Measurements from ENCODE around the gene AMZ2.
"Not testable (repeated sequence)": the region's sequence is repeated elsewhere in the genome, so short reads cannot be mapped to it uniquely, and the experiment has no call there.

AMZ2 gene

DNA sequence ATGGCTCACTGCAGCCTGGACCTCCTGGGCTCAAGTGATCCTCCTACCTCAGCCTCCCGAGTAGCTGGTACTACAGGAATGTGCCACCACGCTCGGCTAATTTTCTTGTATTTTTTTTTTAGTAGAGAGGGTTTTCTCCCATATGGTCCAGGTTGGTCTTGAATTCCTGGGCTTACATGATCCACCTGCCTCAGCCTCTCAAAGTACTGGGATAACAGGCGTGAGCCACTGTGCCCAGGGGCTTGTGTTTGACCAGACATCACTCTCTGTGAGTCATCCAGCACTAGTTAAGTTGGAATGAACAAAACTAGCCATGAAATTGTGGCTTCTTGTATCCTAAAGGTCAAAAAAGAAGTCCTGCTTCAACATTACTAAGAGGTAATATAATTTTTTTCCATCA lies 16.7 kb upstream of the AMZ2 start:
- H3K9me3 Mint-ChIP-seq; H3K27me3 Mint-ChIP-seq; H3K4me3 Mint-ChIP-seq; DNase-seq (ENCODE audit: low spot score in 2 of 2); ATAC-seq (ENCODE audit: low read depth): not testable (repeated sequence)
- H3K36me3 Mint-ChIP-seq = peaks cover 14% of the 10 kb centered on the region
- H3K4me1 Mint-ChIP-seq = peaks cover 15% of the 10 kb centered on the region
- peak overlapping the region; percentile 62 for H3K27ac Mint-ChIP-seq

DNA sequence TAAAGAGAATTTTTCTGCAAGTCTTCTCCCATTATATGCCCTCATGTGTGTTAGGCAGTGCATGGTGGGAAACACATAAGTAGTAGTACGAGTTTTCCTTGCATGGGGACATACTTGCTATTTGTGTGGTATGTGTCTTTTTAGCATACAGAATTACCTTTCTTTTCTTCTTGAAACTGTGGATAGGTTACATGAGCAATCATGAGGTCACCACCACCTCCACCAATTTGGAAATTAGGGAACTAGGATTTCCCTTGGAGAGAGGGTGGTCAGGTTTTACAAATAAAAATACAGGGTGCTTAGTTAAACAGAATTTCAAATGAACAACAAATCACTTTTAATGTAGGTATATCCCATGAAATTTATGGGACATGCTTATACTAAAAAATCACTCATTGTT lies 16.3 kb upstream of the AMZ2 start:
- H3K27me3 Mint-ChIP-seq = no peaks in the 10 kb centered on the region
- peak overlapping the region; percentile 62 for H3K27ac Mint-ChIP-seq
- DNase-seq (ENCODE audit: low spot score in 2 of 2) = no peak
- peaks cover 13% of the 10 kb centered on the region for H3K4me1 Mint-ChIP-seq
- peaks cover 14% of the 10 kb centered on the region for H3K36me3 Mint-ChIP-seq
- no peaks in the 10 kb centered on the region for H3K9me3 Mint-ChIP-seq
- H3K4me3 Mint-ChIP-seq = no peak overlapping the region
- no peak for ATAC-seq (ENCODE audit: low read depth)

DNA sequence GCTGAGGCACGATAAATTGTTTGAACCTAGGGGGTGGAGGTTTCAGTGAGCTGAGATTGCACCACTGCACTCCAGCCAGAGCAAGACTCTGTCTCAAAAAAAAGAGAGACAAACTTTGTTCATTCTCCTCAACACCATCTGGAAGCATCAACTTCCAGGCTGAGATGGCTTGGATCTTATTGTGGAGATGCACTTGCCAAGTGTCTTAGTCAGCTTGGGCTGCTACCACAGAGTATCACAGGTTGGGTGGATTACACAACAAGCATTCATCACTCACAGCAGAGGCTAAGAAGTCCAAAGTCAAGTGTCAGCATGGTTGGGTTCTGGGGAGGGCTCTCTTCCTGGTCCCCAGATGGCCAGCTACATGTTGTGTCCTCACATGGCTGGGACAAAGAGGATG lies 15.1 kb upstream of the AMZ2 start:
- Mint-ChIP-seq H3K27ac (peak overlapping the region; percentile 63), H3K36me3 (peaks cover 11% of the 10 kb centered on the region), H3K4me1 (peaks cover 19% of the 10 kb centered on the region)
- ATAC-seq (ENCODE audit: low read depth); H3K9me3 Mint-ChIP-seq; H3K4me3 Mint-ChIP-seq; DNase-seq (ENCODE audit: low spot score in 2 of 2); H3K27me3 Mint-ChIP-seq: not testable (repeated sequence)

DNA sequence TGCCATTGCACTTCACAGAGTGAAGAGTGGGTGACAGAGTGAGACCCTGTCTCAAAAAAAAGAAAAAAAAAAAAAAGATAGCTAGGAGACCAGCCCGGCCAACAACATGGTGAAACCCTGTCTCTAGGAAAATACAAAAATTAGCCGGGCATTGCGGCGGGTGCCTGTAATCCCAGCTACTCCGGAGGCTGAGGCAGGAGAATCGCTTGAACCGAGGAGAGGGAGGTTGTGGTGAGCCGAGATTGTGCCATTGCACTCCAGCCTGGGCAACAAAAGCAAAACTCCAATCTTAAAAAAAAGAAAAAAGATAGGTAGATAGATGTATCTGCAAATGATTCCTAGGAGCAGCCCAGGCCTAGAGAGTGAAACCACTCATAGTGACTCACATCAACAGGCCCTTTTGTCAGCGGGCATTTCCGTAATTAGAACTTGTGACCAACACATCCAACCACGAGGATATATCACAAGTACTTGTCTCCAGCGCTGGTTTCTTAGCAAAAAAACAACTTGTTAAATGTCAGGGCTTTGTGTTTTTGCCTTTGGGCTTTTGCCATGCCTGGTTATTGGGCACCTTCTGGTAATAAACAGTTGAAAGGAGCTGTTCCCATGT lies 13.0 kb upstream of the AMZ2 start:
- Mint-ChIP-seq H3K4me3 (peak overlapping the region; percentile 21), H3K27ac (peak overlapping the region; percentile 93), H3K4me1 (peaks cover 31% of the 10 kb centered on the region)
- DNase-seq (ENCODE audit: low spot score in 2 of 2) = peak in 1 of 2 donors; percentile 53
- H3K36me3 Mint-ChIP-seq, H3K9me3 Mint-ChIP-seq, H3K27me3 Mint-ChIP-seq: not testable (repeated sequence)
- peak; percentile 39 for ATAC-seq (ENCODE audit: low read depth)

DNA sequence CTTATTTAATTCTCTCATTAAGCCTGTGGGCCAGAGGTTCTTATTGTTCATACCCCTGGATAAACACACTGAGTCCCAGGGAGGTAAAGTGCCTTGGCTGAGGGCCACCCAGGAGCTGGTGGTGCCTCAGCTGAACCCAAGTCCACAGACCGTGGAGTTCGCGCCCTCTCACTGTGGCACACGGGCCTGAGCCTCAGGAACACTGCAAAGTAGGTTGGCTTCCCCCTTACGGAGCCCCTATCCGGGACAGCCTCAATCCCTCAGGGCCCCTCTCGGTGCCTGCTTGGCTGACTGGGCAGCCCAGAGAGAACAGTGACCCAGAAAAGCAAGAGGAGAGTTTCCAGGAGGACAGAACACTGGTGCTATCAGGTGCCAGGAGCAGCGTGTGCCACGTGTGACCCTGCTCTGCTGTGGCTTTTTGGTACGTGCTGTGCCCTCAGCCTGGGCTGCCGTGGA lies 12.5 kb upstream of the AMZ2 start:
- DNase-seq (ENCODE audit: low spot score in 2 of 2); H3K27me3 Mint-ChIP-seq; H3K9me3 Mint-ChIP-seq; H3K4me3 Mint-ChIP-seq; H3K36me3 Mint-ChIP-seq; ATAC-seq (ENCODE audit: low read depth): not testable (repeated sequence)
- peaks cover 33% of the 10 kb centered on the region for H3K4me1 Mint-ChIP-seq
- H3K27ac Mint-ChIP-seq = peak overlapping the region; percentile 93

DNA sequence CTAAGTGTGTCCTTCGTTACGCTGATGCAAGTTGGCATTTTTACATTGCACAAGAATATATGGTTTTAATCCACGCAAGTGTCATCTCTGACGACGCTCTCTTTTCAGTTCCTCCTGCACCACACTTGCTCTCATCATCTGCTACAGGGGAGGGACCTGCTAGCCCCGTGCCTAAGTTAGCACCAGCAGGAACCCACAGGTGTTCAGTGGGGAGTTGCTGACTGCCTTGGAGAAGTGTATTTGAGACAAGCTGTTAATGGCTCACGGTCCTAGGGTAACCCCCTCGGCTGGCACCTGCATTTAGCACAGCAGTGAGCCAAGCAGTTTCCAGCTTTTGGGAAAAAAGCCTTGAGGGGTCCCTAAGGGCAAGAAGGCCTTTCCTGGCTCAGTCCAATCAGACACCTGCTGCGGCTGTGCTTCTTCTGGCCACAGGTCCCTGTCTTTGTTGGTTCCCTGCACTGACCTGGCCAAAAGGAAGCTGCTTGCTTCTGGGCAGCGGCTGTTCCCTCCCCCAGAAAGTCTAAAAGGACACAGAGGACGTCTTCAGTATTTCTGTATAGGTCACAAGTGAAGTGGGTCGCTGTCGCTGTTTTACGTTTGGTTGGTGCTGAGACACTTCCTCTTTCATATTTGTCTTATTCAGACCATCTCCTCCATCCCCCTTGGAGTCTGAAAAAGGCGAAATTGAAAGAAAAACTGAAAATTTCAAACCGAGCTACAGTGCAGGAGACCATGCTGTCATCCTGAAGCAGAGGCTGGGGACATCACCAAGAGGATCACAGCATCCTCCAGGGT lies 10.3 kb upstream of the AMZ2 start:
- DNase-seq (ENCODE audit: low spot score in 2 of 2) (peak; percentile 77 to 84), ATAC-seq (ENCODE audit: low read depth) (peak; percentile 81)
- Mint-ChIP-seq H3K4me1 (peaks cover 33% of the 10 kb centered on the region), H3K4me3 (peak overlapping the region; percentile 92), H3K27ac (peak overlapping the region; percentile 100)
- not testable (repeated sequence) for H3K27me3 Mint-ChIP-seq, H3K9me3 Mint-ChIP-seq, H3K36me3 Mint-ChIP-seq

DNA sequence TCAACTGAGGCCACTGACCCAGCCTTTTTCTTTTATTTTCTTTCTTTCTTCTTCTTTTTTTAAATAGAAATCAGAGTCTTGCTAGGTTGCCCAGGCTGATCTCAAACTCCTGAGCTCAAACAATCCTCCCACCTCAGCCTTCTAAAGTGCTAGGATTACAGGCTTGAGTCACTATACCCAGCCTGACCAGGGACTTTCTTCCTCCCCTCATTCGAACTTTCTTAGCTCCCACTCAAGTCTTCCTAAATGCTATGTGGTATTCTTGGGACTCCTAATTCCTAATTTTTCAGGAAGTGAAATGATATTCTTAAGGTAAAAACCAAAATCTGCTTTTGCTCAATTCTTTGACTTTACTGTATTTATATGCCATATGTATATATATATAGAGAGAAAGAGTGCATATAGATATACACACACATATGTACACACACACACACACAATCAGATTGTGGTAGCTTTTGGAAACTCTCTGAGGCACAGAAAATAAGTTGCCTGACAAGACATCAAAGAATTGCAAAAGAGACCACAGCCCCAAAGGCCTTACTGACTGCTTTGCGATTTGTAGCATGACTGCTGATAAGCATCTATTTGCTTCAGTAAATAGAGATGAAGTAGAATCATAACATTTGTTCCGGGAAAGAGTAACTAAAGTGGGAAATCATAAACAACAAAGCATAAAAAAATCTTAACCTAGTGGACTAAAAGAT lies 9.5 kb upstream of the AMZ2 start:
- DNase-seq (ENCODE audit: low spot score in 2 of 2) = no peak
- Mint-ChIP-seq H3K9me3 (no peaks in the 10 kb centered on the region), H3K4me3 (peak overlapping the region; percentile 92), H3K27ac (peak overlapping the region; percentile 100), H3K4me1 (peaks cover 33% of the 10 kb centered on the region), H3K36me3 (peaks cover 2% of the 10 kb centered on the region), H3K27me3 (no peaks in the 10 kb centered on the region)
- ATAC-seq (ENCODE audit: low read depth) = no peak

DNA sequence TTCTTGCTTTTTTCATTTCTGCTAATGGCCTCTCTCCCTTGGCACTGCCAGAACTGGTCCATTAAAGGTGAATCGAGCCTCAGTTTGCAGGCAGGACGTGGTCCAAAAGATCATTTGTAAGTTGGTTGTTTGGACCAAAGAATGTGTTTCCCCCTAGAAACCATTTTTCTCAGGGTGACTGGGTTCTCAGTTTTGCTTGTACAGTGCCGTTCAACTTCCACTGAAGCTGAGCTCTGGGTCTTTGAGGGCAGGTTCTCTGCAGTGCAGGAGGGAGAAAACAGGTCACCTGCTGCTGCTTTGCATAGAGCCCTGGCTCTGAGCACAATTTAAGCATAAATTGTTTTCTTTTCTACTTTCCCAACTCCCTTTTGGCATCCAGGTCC lies 9.0 kb upstream of the AMZ2 start:
- peaks cover 33% of the 10 kb centered on the region for H3K4me1 Mint-ChIP-seq
- peaks cover 2% of the 10 kb centered on the region for H3K36me3 Mint-ChIP-seq
- H3K27me3 Mint-ChIP-seq = no peaks in the 10 kb centered on the region
- no peaks in the 10 kb centered on the region for H3K9me3 Mint-ChIP-seq
- peak overlapping the region; percentile 100 for H3K27ac Mint-ChIP-seq
- peak overlapping the region; percentile 29 for H3K4me3 Mint-ChIP-seq
- ATAC-seq (ENCODE audit: low read depth) (no peak), DNase-seq (ENCODE audit: low spot score in 2 of 2) (no peak)

DNA sequence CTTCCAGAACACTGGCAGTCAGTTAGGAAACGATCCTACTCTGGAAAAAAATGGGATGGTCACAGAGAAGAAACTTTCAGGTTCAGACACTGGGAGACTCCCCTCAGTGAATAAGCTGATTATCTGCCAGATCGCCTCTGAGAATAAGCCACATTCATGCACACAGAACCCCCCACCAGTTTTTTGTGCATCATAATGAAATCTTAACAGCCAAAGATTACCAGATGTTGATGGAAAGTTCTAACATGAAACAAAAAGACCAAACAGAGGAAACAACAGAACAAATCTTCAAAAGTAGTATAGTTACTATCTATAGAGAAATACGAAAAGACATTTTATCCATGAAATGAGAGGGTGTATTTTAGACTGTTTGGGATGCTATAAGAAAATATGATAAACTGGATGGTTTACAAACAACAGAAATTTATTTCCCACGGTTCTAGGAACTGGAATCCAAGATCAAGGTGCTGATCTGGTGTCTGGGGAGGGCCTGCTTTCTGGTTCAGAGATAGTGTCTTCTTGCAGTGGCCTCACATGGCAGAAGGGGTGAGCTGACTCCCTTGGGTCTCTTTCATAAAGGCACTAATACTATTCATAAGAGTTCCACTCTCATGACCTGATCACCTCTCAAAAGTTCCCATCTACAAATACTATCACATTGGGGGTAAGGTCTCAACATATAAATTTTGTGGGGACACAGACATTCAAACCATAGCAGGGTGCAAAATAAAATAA lies 8.0 kb upstream of the AMZ2 start:
- ATAC-seq (ENCODE audit: low read depth) = no peak
- DNase-seq (ENCODE audit: low spot score in 2 of 2) = no peak
- H3K27me3 Mint-ChIP-seq = no peaks in the 10 kb centered on the region
- H3K4me1 Mint-ChIP-seq = peaks cover 33% of the 10 kb centered on the region
- peaks cover 2% of the 10 kb centered on the region for H3K36me3 Mint-ChIP-seq
- H3K4me3 Mint-ChIP-seq = no peak overlapping the region
- peak overlapping the region; percentile 100 for H3K27ac Mint-ChIP-seq
- H3K9me3 Mint-ChIP-seq = no peaks in the 10 kb centered on the region

DNA sequence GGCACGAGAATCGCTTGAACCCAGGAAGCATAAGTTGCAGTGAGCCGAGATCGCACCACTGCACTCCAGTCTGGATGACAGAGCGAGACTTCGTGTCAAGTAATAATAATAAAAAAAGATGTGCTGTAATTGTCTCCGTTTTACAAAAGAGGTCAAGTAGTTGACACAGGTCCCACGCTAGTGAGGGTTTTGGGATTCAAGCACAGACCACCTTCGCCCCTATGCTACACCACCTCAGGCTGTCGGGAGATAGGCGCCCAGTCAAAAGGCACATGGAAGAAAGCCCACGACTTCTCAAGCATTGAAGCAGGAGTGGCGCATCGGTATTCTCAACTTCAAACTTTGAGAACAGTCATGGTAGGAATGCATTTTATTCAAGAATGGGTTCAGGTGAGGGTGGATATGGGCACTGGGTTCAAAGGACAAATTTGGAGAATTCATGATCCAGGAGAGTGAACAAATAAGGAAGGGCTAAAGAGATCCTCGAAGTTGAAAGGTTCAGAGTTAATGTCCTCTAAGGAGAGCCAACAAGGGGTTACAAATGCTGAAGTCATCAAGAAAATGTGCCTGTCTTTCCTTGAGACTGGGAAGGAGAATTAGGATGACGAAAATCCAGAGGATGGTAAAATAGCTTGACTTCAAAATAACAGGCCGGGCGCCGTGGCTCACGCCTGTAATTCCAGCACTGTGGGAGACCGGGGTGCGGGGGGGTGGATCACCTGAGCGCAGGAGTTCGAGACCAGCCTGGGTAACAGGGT lies 1.4 kb upstream of the AMZ2 start:
- no peaks in the 10 kb centered on the region for H3K27me3 Mint-ChIP-seq
- peaks cover 2% of the 10 kb centered on the region for H3K36me3 Mint-ChIP-seq
- peaks cover 20% of the 10 kb centered on the region for H3K4me1 Mint-ChIP-seq
- peak overlapping the region; percentile 99 for H3K27ac Mint-ChIP-seq
- no peak for ATAC-seq (ENCODE audit: low read depth)
- no peaks in the 10 kb centered on the region for H3K9me3 Mint-ChIP-seq
- no peak for DNase-seq (ENCODE audit: low spot score in 2 of 2)
- H3K4me3 Mint-ChIP-seq = peak overlapping the region; percentile 95

DNA sequence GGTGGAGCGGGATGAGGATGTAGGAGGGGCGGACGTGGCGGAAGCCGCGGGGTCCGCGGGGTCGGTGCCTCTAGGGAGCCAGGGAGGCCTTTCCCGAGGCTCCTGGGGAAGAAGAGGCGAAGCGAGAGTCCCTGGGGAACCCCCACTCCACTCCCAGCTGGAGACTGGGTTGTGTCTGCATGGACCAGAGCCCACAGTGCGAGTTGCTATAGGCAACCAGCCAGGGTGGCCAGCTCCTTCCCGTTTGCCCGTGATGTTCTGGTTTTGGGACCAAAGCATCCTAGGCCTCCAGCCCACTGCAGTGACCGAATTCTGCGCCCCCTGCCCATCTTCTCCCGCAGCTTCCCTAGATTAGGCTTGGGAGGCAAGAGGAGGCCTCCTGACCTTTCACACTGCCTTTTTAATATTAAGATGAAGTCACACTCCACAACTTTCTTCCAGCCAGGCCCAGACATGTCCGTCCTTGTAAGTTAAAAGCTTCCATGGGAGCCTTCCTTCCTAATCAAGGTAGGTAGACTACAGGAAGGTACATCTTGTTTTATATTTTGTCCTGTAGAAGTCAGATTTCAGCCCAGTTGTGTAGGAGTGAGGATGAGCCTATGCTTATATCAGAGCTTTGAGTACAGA lies 469 bp downstream of the AMZ2 start:
- no peak for DNase-seq (ENCODE audit: low spot score in 2 of 2)

DNA sequence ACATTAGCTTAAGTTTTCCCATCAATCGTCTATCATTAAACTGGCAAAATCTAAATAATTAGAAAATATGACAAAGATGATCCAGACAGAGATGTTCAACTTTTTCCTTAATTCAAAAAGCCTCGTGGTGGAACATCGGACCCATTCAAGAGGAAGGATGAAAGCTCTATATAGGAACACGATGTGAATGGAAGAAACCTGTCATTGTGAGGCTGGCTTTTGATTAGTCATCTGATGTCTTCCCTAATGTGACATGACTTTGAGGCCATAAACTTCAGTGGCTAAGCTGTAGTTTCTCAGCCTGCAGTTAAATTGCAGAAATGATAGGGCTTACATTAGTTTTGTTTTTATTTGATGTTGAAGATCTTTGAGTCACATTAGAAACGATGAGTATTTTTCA lies 1.0 kb downstream of the AMZ2 start:
- H3K27ac Mint-ChIP-seq = peak overlapping the region; percentile 99
- peaks cover 5% of the 10 kb centered on the region for H3K36me3 Mint-ChIP-seq
- DNase-seq (ENCODE audit: low spot score in 2 of 2) = no peak
- ATAC-seq (ENCODE audit: low read depth) = no peak
- no peaks in the 10 kb centered on the region for H3K9me3 Mint-ChIP-seq
- H3K27me3 Mint-ChIP-seq = no peaks in the 10 kb centered on the region
- H3K4me1 Mint-ChIP-seq = peaks cover 24% of the 10 kb centered on the region
- H3K4me3 Mint-ChIP-seq = peak overlapping the region; percentile 95

More for the DNA sequence above, 469 bp downstream of the AMZ2 start:
- Mint-ChIP-seq H3K27me3 (no peaks in the 10 kb centered on the region), H3K36me3 (peaks cover 5% of the 10 kb centered on the region), H3K27ac (peak overlapping the region; percentile 99), H3K9me3 (no peaks in the 10 kb centered on the region), H3K4me1 (peaks cover 24% of the 10 kb centered on the region), H3K4me3 (peak overlapping the region; percentile 95)
- ATAC-seq (ENCODE audit: low read depth) = peak; percentile 16

DNA sequence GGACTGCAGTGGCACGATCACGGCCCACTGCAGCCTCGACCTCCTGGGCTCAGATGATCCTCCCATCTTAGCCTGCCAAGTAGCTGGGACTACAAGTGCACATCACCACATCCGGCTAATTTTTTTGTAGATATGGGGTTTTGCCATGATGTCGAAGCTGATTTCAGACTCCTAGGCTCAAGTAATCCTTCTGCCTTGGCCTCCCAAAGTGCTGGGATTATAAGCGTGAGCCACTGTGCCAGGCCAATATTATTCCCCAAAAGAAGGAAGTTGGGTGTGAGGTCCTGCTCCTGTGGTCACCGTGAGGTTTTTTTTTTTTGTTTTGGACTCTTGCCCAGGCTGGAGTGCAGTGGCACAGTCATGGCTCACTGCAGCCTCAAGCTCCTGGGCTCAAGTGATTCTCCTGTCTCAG lies 1.5 kb downstream of the AMZ2 start:
- H3K9me3 Mint-ChIP-seq = no peaks in the 10 kb centered on the region
- H3K4me3 Mint-ChIP-seq = peak overlapping the region; percentile 95
- ATAC-seq (ENCODE audit: low read depth) = no peak
- H3K36me3 Mint-ChIP-seq = peaks cover 9% of the 10 kb centered on the region
- H3K27me3 Mint-ChIP-seq = no peaks in the 10 kb centered on the region
- peak overlapping the region; percentile 99 for H3K27ac Mint-ChIP-seq
- no peak for DNase-seq (ENCODE audit: low spot score in 2 of 2)
- H3K4me1 Mint-ChIP-seq = peaks cover 27% of the 10 kb centered on the region

All from memory B cell (primary cell).